OCI-LY1 (cell line): ENCODE measurements around the gene GPR22.

ENCODE experiments used
- H2AFZ ChIP-seq: fragments of 200-600 bp; sonication (generic), shearing (Covaris generic); 2 replicates; pipeline ENCODE4 v1.6.0; 2014; ENCODE audit warnings: antibody characterized with exemption, mild to moderate bottlenecking, low read length
- H3F3A ChIP-seq: fragments of 200-600 bp; sonication (generic), shearing (Covaris generic); 2 replicates; pipeline ENCODE4 v1.6.0; 2014; ENCODE audit warnings: mild to moderate bottlenecking, antibody characterized with exemption, low read length, moderate library complexity; ENCODE audit not compliant: insufficient read depth
- H3K27ac ChIP-seq: fragments of 200-600 bp; sonication (generic); 2 replicates; pipeline ENCODE4 v1.5.1; 2014; ENCODE audit warnings: low read length, mixed run types, mild to moderate bottlenecking, low read depth; ENCODE audit not compliant: poor library complexity, severe bottlenecking
- H3K27me3 ChIP-seq: fragments of 200-600 bp; sonication (generic); 2 replicates; pipeline ENCODE4 v1.6.0; 2014; ENCODE audit warnings: antibody characterized with exemption, mild to moderate bottlenecking, low read length, moderate library complexity; ENCODE audit not compliant: insufficient read depth
- H3K36me3 ChIP-seq: fragments of 200-600 bp; sonication (generic); 2 replicates; pipeline ENCODE4 v1.6.1; 2014; ENCODE audit warnings: mild to moderate bottlenecking, antibody characterized with exemption, low read length, moderate library complexity, mixed read lengths; ENCODE audit not compliant: insufficient read depth
- H3K4me1 ChIP-seq: fragments of 200-600 bp; sonication (generic); 2 replicates; pipeline ENCODE4 v1.5.1; 2014; ENCODE audit warnings: mild to moderate bottlenecking, low read length, moderate library complexity; ENCODE audit not compliant: insufficient read depth, severe bottlenecking
- H3K4me2 ChIP-seq: fragments of 200-600 bp; sonication (generic), shearing (Covaris generic); 2 replicates; pipeline ENCODE4 v1.6.1; 2014; ENCODE audit warnings: low read length
- H3K4me3 ChIP-seq: fragments of 200-600 bp; sonication (generic); 2 replicates; pipeline ENCODE4 v1.5.1; 2014; ENCODE audit warnings: low read length, low read depth, mild to moderate bottlenecking, mixed read lengths; ENCODE audit not compliant: poor library complexity, severe bottlenecking
- H3K79me2 ChIP-seq: fragments of 200-600 bp; shearing (Covaris generic); 2 replicates; pipeline ENCODE4 v1.6.1; 2016; ENCODE audit warnings: mixed run types, low read length, mixed read lengths; ENCODE audit not compliant: insufficient read depth
- H3K9ac ChIP-seq: fragments of 200-600 bp; sonication (generic), shearing (Covaris generic); 2 replicates; pipeline ENCODE4 v1.6.1; 2014; ENCODE audit warnings: mild to moderate bottlenecking, low read length, mixed read lengths
- H3K9me2 ChIP-seq: fragments of 200-600 bp; sonication (generic), shearing (Covaris generic); 2 replicates; pipeline ENCODE4 v1.6.1; 2014; ENCODE audit warnings: low read depth, mild to moderate bottlenecking, low read length, mixed read lengths
- H3K9me3 ChIP-seq: fragments of 200-600 bp; shearing (Covaris generic); 2 replicates; pipeline ENCODE4 v1.6.1; 2014; ENCODE audit warnings: low read length, mixed read lengths
- H4K20me1 ChIP-seq: fragments of 200-600 bp; sonication (generic), shearing (Covaris generic); 2 replicates; pipeline ENCODE4 v1.6.0; 2016; ENCODE audit warnings: mild to moderate bottlenecking, low read length; ENCODE audit not compliant: insufficient read depth
- CTCF ChIP-seq: fragments of 200-600 bp; sonication (generic), shearing (Covaris generic); IDR thresholded peaks from 2 replicates; pipeline ENCODE4 v1.5.1; 2017; ENCODE audit warnings: mild to moderate bottlenecking, antibody characterized with exemption, low read length, moderate library complexity, mixed read lengths
- EZH2 ChIP-seq: fragments of 200-600 bp; sonication (generic), shearing (Covaris generic); IDR thresholded peaks from 2 replicates; pipeline ENCODE4 v1.8.0; 2017; ENCODE audit warnings: borderline replicate concordance, mixed run types, mild to moderate bottlenecking, antibody characterized with exemption, low read length, moderate library complexity, mixed read lengths

The GPR22 gene

GRCh38 chr7:107430057-107430456, 39.8 kb upstream of the GPR22 start:
- Histone ChIP-seq H4K20me1 (no peaks in the 10 kb centered on the region), H3K4me1 (no peaks in the 10 kb centered on the region), H3K4me3 (no peak overlapping the region), H3F3A (no peaks in the 10 kb centered on the region), H3K27ac (no peak overlapping the region), H3K27me3 (no peaks in the 10 kb centered on the region), H2AFZ (no peak overlapping the region), H3K79me2 (no peaks in the 10 kb centered on the region), H3K9me2 (no peaks in the 10 kb centered on the region), H3K9ac (no peak overlapping the region), H3K36me3 (peaks cover 3% of the 10 kb centered on the region; the same call in 1 of the 2 replicates), H3K4me2 (no peak overlapping the region), H3K9me3 (peaks cover 9% of the 10 kb centered on the region; the same call in 1 of the 2 replicates)
- no peak for TF ChIP-seq CTCF

GRCh38 chr7:107432261-107432660, 37.6 kb upstream of the GPR22 start:
- no peaks in the 10 kb centered on the region for H3F3A ChIP-seq

GRCh38 chr7:107435749-107436148, 34.1 kb upstream of the GPR22 start:
- H3K9me2 ChIP-seq = no peaks in the 10 kb centered on the region
- no peak overlapping the region for H3K9ac ChIP-seq
- no peak overlapping the region for H3K4me2 ChIP-seq
- H3K9me3 ChIP-seq = 0 out of 2 replicates have a peak, but pooled peaks cover 3% of the 10 kb centered on the region
- no peak overlapping the region for H3K4me3 ChIP-seq
- TF ChIP-seq EZH2 (no peak), CTCF (no peak)
- no peaks in the 10 kb centered on the region for H3K27me3 ChIP-seq
- no peaks in the 10 kb centered on the region for H3F3A ChIP-seq
- H3K27ac ChIP-seq = no peak overlapping the region
- H2AFZ ChIP-seq = no peak overlapping the region
- no peaks in the 10 kb centered on the region for H3K4me1 ChIP-seq
- H3K79me2 ChIP-seq = no peaks in the 10 kb centered on the region
- no peaks in the 10 kb centered on the region for H4K20me1 ChIP-seq
- no peaks in the 10 kb centered on the region; the same call in 1 of the 2 replicates for H3K36me3 ChIP-seq

More at GRCh38 chr7:107432261-107432660, 37.6 kb upstream of the GPR22 start:
- no peak overlapping the region for H3K27ac ChIP-seq
- no peaks in the 10 kb centered on the region for H3K27me3 ChIP-seq
- H3K4me3 ChIP-seq = no peak overlapping the region
- no peak overlapping the region for H2AFZ ChIP-seq
- no peaks in the 10 kb centered on the region for H3K79me2 ChIP-seq
- peaks cover 3% of the 10 kb centered on the region; the same call in 1 of the 2 replicates for H3K36me3 ChIP-seq
- no peak for TF ChIP-seq EZH2
- no peak for TF ChIP-seq CTCF
- H3K9ac ChIP-seq = no peak overlapping the region
- H3K9me3 ChIP-seq = peaks cover 9% of the 10 kb centered on the region; the same call in 1 of the 2 replicates
- H3K4me2 ChIP-seq = no peak overlapping the region
- H3K9me2 ChIP-seq = no peaks in the 10 kb centered on the region
- no peaks in the 10 kb centered on the region for H3K4me1 ChIP-seq
- no peaks in the 10 kb centered on the region for H4K20me1 ChIP-seq
